KOPT-K1 (cell line): ENCODE measurements around the gene TTC17.

Source experiments
- H3K27ac ChIP-seq: fragments of 200-600 bp; sonication (generic); 2 replicates; pipeline ENCODE4 v1.5.1; 2016; ENCODE audit warnings: antibody characterized with exemption, mild to moderate bottlenecking, low read depth, low read length; ENCODE audit not compliant: poor library complexity, severe bottlenecking
- H3K36me3 ChIP-seq: fragments of 200-600 bp; sonication (generic); 2 replicates; pipeline ENCODE4 v1.5.1; 2017; ENCODE audit warnings: antibody characterized with exemption, mild to moderate bottlenecking, low read length, moderate library complexity; ENCODE audit not compliant: insufficient read depth
- H3K9me3 ChIP-seq: fragments of 200-600 bp; sonication (generic); 2 replicates; pipeline ENCODE4 v1.5.1; 2017; ENCODE audit warnings: antibody characterized with exemption, low read length, mild to moderate bottlenecking; ENCODE audit not compliant: insufficient read depth, poor library complexity, severe bottlenecking

Gene TTC17

GRCh38 chr11:43516316-43516850, 157.7 kb downstream of the TTC17 start:
- Histone ChIP-seq H3K9me3 (peaks cover 10% of the 10 kb centered on the region), H3K27ac (no peak overlapping the region)

GRCh38 chr11:43517518-43517917, 158.8 kb downstream of the TTC17 start:
- Histone ChIP-seq H3K36me3 (no peaks in the 10 kb centered on the region), H3K9me3 (peaks cover 21% of the 10 kb centered on the region), H3K27ac (no peak overlapping the region)

More at GRCh38 chr11:43516316-43516850, 157.7 kb downstream of the TTC17 start:
- no peaks in the 10 kb centered on the region for H3K36me3 ChIP-seq

DNA sequence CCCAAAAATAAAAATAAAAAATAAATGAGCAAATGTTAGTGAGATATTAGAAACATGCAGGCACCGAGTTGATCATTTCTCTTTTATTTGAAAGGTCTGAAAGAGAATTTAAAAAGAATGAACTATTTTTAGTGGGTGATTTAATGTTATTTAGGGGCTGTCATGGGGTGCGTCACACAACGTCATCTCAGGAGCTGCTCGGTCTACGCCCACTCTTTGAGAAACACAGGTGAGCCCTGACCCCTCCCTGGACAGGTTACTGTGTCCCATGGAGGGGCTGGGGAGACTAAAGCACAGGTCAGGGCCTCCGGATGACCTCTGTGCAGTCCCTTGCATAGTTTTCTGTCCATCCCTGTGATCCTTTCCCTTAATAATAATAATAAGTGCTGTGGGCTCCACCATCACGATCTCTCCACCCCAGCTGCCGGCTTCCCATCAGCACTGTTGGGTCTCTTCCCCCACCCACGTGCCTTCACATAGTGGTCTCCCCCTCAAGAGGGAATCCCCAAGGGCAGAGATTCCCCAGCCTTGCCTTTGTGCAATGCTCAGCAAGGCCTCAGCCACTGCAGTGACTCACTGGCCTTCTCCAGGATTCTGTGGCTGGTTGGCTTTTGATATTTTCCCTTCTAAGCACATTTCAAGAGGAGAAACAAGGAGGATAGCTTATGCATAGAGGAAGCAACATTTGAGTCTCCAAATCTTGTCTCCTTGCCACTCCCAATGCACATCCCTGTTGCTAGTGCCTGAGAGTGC, 159.9 kb downstream of the TTC17 start:
- Histone ChIP-seq H3K9me3 (peaks cover 21% of the 10 kb centered on the region), H3K27ac (no peak overlapping the region), H3K36me3 (no peaks in the 10 kb centered on the region)

- H3K9me3 ChIP-seq, result peaks cover 21% of the 10 kb centered on the region
- H3K27ac ChIP-seq, result no peak overlapping the region
- H3K36me3 ChIP-seq, result no peaks in the 10 kb centered on the region
Measured at GRCh38 chr11:43521471-43521870, 162.8 kb downstream of the TTC17 start.

- no peak overlapping the region for H3K27ac ChIP-seq
- no peaks in the 10 kb centered on the region for H3K36me3 ChIP-seq
- H3K9me3 ChIP-seq, result peaks cover 21% of the 10 kb centered on the region
Measured at GRCh38 chr11:43523632-43524031, 164.9 kb downstream of the TTC17 start.

- H3K36me3 ChIP-seq, result no peaks in the 10 kb centered on the region
- no peak overlapping the region for H3K27ac ChIP-seq
- H3K9me3 ChIP-seq, result peaks cover 6% of the 10 kb centered on the region
Measured at GRCh38 chr11:43532041-43532440, 173.3 kb downstream of the TTC17 start.

DNA sequence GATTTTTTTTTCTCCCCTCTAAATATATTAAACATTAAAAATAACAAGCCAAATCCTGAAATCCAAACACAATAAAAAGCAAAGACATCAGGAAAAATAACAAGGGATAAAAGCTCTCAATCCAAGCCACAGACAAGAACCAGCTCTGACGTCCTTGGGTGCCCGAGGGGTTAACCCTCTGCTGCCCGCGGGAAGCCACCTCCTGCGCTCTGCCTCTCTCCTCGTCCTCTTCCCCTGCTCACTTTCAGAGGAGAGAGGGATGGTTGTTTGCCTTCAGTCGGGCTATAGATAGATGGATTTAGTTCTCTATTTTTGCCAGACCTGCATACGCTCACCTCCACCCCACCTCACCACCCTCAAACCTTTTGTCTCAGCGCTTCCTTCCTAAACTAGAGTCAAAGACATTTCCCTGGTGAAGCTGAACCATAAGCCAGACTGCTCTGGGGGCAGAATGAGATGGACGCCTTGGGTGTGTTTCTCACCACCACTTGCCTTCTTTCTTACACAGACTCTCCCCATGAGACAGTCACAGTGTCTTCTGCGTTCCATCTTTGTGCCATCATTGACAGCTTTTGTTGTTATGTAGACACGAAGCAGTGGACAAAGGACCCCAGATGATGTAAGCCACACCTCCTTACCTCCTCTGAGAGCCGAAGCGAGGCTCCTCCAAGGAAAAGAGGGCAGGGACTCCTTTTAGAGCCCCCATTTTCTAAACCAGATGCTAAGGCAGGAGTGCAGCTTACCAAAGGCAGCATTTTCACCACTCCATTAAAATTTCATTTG, 179.3 kb downstream of the TTC17 start:
- Histone ChIP-seq H3K9me3 (peaks cover 27% of the 10 kb centered on the region), H3K36me3 (no peaks in the 10 kb centered on the region), H3K27ac (no peak overlapping the region)

- no peak overlapping the region for H3K27ac ChIP-seq
- peaks cover 21% of the 10 kb centered on the region for H3K9me3 ChIP-seq
- H3K36me3 ChIP-seq, result no peaks in the 10 kb centered on the region
Measured at GRCh38 chr11:43541993-43542392, 183.3 kb downstream of the TTC17 start.

DNA sequence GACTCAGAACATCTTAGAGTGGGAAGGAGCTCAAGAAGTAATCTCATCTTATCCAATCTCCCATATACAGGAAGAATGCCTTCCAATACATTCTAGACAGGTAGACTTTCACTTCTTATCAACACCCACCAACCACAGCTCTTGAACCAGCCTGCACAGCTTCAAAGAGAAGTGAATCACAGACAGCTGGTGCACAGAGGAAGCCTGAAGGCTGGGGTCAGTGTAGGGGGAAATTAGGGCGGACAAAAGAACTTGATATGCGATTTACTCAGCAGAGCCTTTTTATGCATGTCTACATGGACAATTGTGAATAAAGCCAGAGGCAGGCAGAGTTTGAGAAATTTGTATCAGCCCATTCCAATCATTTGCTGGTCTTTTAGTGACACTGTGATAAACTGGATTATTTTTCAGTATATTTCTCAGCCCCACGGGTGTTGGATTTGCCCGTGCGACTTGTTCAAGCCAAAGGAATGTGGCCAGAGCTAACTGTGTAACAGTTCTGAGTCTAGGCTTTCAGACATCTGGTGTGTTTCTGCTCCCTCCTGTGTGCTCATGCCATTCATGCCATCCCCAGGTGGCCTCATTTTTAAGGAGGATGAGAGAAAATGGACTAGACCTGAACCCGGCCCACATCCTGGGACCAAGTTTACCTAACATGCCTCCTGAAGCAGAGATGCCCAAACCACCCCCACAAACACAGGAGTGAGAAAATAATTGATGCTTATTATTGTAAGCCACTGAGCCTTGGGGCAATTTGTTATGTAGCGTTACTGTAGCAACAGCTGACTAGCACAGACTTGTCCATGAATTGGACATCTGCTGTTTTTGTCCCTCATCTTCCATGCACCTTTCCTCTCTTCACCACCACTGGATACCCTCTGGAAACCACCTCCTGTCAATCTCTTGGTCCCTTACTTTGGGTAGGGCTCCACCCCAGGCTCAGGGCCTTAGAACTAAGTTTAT, 184.3 kb downstream of the TTC17 start:
- Histone ChIP-seq H3K27ac (no peak overlapping the region), H3K9me3 (peaks cover 16% of the 10 kb centered on the region), H3K36me3 (no peaks in the 10 kb centered on the region)
